ENCODE measurements around the gene SREBF2. TPM values are rescaled to one million over a fixed set of nuclear protein-coding genes. Genes with fewer than 3 reads are reported as not detected.

Gene SREBF2
- total and polyA plus RNA-seq, 9 of the 15 experiments (the other 6 are each of a cell fraction or from before 2014, with no cell fraction given): 1.1 to 84.2 (median 26.9) TPM

GRCh38 chr22:41925783-41926460 is 93.0 kb downstream of the SREBF2 start (continued):
- TF ChIP-seq TAF15 (IDR thresholded peaks at IDR 0.05; ENCODE audit: low read depth, low read length): no peak
- TF ChIP-seq HNRNPK (IDR thresholded peaks at IDR 0.05; ENCODE audit: low read depth, low read length, poor library complexity, severe bottlenecking): no peak
- no peak for TF ChIP-seq TBP (optimal IDR thresholded peaks at IDR 0.05; ENCODE audit: low read depth, low read length)
- TF ChIP-seq RBM22 (IDR thresholded peaks at IDR 0.05; ENCODE audit: low read depth, low read length, poor library complexity, severe bottlenecking): no peak
- no peak for TF ChIP-seq NCOA2 (IDR thresholded peaks at IDR 0.05; ENCODE audit: partially characterized antibody in 2 of 2)
- no peak for TF ChIP-seq GABPB2 (CRISPR knock-in tag; conservative IDR thresholded peaks at IDR 0.05)
- no peak for TF ChIP-seq GTF3C2 (IDR thresholded peaks at IDR 0.05; ENCODE audit: borderline replicate concordance, extremely low read depth, insufficient read length)
- no peak for TF ChIP-seq HMGXB4 (CRISPR knock-in tag; IDR thresholded peaks at IDR 0.05)
- TF ChIP-seq ZBTB34 (CRISPR knock-in tag; IDR thresholded peaks at IDR 0.05): no peak
- TF ChIP-seq CGGBP1 (CRISPR knock-in tag; IDR thresholded peaks at IDR 0.05): no peak
- TF ChIP-seq USF1 (CRISPR knock-in tag; IDR thresholded peaks at IDR 0.05): no peak
- no peak for TF ChIP-seq PPARD (CRISPR knock-in tag; IDR thresholded peaks at IDR 0.05)
- no peak for TF ChIP-seq ZMIZ1 (IDR thresholded peaks at IDR 0.05; ENCODE audit: low read depth in 2 of 2, low read length in 2 of 2)
- TF ChIP-seq GATAD2A (IDR thresholded peaks at IDR 0.05): no peak
- no peak for TF ChIP-seq HDAC2 (IDR thresholded peaks at IDR 0.05)
- TF ChIP-seq ZNF239 (CRISPR knock-in tag; IDR thresholded peaks at IDR 0.05): no peak
- no peak for TF ChIP-seq ZNF780A (CRISPR knock-in tag; IDR thresholded peaks at IDR 0.05)
